WERI-Rb-1 (cell line): ENCODE data around the gene ACER3.

Experiments used
- DNase-seq: peaks from one replicate; pipeline ENCODE4 v3.0.0-alpha.2; 2020
- H3K27ac ChIP-seq: fragments of 250-450 bp; sonication (Bioruptor Pico); 2 replicates; pipeline ENCODE4 v1.5.1; 2020; ENCODE audit warnings: mild to moderate bottlenecking, moderate library complexity
- H3K27me3 ChIP-seq: fragments of 250-450 bp; sonication (Bioruptor Pico); 2 replicates; pipeline ENCODE4 v1.5.1; 2021; ENCODE audit warnings: mild to moderate bottlenecking, low read depth, moderate library complexity; ENCODE audit not compliant: insufficient read depth, severe bottlenecking
- H3K36me3 ChIP-seq: fragments of 250-450 bp; sonication (Bioruptor Pico); 2 replicates; pipeline ENCODE4 v1.5.1; 2020; ENCODE audit warnings: mild to moderate bottlenecking, moderate library complexity
- H3K4me3 ChIP-seq: 2 replicates; pipeline ENCODE4 v1.5.1; 2011; ENCODE audit warnings: low read depth, mild to moderate bottlenecking, control low read depth, low read length
- H3K9me3 ChIP-seq: fragments of 250-450 bp; sonication (Bioruptor Pico); 2 replicates; pipeline ENCODE4 v1.5.1; 2021; ENCODE audit warnings: mild to moderate bottlenecking, moderate library complexity; ENCODE audit not compliant: severe bottlenecking
- CTCF ChIP-seq: IDR thresholded peaks from 2 replicates; pipeline ENCODE4 v1.5.1; 2011; ENCODE audit warnings: low read depth, mild to moderate bottlenecking, control low read depth, inconsistent platforms, low read length

ACER3 gene

DNA sequence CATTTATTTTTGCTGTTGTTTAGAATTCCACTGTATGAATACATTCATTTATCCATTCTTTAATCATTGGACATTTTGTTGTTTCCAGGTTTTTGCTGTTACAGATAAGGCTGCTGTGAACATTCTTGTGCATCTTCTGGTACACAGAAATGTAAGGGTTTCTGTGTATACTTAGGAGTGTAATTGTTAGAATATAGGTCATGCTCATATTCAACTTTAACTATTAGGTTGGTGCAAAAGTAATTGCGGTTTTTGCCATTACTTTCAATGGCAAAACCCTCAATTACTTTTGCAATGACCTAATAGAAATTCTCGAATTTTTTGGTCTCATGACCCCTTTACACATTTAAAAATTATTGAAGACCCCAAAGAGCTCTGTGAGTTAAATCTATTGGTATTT lies 17.3 kb downstream of the ACER3 start:
- no peaks in the 10 kb centered on the region for H3K36me3 ChIP-seq

GRCh38 chr11:76880314-76880713 lies 19.6 kb downstream of the ACER3 start:
- Histone ChIP-seq H3K9me3 (no peaks in the 10 kb centered on the region), H3K27ac (no peak overlapping the region), H3K27me3 (no peaks in the 10 kb centered on the region), H3K4me3 (no peak overlapping the region), H3K36me3 (no peaks in the 10 kb centered on the region)
- DNase-seq, result no peak
- no peak for TF ChIP-seq CTCF

More for the DNA sequence above, 17.3 kb downstream of the ACER3 start:
- no peak for TF ChIP-seq CTCF
- Histone ChIP-seq H3K27me3 (no peaks in the 10 kb centered on the region), H3K27ac (no peak overlapping the region), H3K9me3 (no peaks in the 10 kb centered on the region), H3K4me3 (no peak overlapping the region)
- no peak for DNase-seq

DNA sequence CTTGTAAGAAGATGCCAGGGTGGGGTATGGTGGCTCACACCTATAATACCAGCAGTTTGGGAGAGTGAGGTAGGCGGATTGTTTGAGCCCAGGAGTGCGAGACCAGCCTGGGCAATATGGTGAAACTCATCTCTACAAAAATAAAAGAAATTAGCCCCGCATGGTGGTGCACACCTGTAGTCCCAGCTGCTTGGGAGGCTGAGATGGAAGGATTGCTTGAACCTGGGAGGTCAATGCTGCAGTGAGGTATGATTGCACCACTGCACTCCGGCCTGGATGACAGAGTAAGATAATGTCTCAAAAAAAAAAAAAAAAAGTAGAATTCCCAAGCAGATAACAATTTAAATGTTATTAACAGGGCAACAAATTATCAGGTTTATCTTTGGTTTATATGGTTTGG lies 20.2 kb downstream of the ACER3 start:
- Histone ChIP-seq H3K9me3 (no peaks in the 10 kb centered on the region), H3K36me3 (no peaks in the 10 kb centered on the region), H3K27ac (no peak overlapping the region), H3K27me3 (no peaks in the 10 kb centered on the region), H3K4me3 (no peak overlapping the region)
- TF ChIP-seq CTCF, result no peak
- no peak for DNase-seq

DNA sequence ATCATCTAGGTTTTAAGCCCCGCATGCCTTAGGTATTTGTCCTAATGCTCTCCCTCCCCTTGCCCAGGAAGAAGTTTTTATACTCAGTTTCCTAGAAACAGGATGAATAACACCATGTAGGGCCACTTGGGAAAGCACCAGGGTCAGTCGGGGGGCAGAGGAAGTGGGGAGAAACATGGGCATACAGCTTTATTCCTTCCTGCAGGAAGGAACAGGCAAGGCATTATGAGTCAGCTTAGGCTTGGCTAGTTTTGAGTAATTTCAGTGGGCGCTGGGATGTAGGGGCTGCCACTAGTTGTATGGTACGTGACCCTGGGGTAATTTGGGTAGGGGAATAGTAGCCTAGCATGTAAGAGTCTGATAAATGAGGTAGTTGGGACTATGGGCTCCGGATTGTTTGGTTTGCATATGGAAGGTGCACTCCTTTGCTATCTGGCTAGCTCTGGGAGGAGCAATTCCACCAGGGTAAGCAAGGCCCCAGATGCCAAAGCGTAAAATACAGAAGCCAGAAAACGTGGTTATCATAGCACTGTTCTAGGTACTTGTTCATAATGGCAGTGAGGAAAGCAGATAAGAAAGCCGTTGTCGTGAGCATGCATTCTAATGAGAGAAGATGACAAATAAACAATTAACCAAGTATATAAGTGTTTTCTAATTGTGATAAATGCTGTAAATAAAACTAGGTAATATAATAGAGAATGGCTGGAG lies 24.8 kb downstream of the ACER3 start:
- no peaks in the 10 kb centered on the region for H3K36me3 ChIP-seq
- no peaks in the 10 kb centered on the region for H3K9me3 ChIP-seq
- no peak overlapping the region for H3K4me3 ChIP-seq
- no peak for DNase-seq
- no peak for TF ChIP-seq CTCF
- no peaks in the 10 kb centered on the region for H3K27me3 ChIP-seq
- no peak overlapping the region for H3K27ac ChIP-seq

- no peak overlapping the region for H3K27ac ChIP-seq
Observed at GRCh38 chr11:76888989-76889388, 28.3 kb downstream of the ACER3 start.

More at GRCh38 chr11:76888989-76889388, 28.3 kb downstream of the ACER3 start:
- Histone ChIP-seq H3K36me3 (no peaks in the 10 kb centered on the region), H3K27me3 (no peaks in the 10 kb centered on the region), H3K4me3 (no peak overlapping the region), H3K9me3 (no peaks in the 10 kb centered on the region)
- TF ChIP-seq CTCF, result no peak
- DNase-seq, result no peak
